HG03571 (cell line): ENCODE results near the gene CDK13.
"Not testable (repeated sequence)": the region's sequence is repeated elsewhere in the genome, so short reads cannot be mapped to it uniquely, and the experiment has no call there.

Experiments used
- ATAC-seq: cut with Tn5 transposase; IDR thresholded peaks from one replicate; pipeline ENCODE4 v1.9.1; 2021; ENCODE audit not compliant: unreplicated experiment

CDK13 gene

GRCh38 chr7:40145596-40146130 is 195.6 kb downstream of the CDK13 start:
- ATAC-seq: not testable (repeated sequence)

DNA sequence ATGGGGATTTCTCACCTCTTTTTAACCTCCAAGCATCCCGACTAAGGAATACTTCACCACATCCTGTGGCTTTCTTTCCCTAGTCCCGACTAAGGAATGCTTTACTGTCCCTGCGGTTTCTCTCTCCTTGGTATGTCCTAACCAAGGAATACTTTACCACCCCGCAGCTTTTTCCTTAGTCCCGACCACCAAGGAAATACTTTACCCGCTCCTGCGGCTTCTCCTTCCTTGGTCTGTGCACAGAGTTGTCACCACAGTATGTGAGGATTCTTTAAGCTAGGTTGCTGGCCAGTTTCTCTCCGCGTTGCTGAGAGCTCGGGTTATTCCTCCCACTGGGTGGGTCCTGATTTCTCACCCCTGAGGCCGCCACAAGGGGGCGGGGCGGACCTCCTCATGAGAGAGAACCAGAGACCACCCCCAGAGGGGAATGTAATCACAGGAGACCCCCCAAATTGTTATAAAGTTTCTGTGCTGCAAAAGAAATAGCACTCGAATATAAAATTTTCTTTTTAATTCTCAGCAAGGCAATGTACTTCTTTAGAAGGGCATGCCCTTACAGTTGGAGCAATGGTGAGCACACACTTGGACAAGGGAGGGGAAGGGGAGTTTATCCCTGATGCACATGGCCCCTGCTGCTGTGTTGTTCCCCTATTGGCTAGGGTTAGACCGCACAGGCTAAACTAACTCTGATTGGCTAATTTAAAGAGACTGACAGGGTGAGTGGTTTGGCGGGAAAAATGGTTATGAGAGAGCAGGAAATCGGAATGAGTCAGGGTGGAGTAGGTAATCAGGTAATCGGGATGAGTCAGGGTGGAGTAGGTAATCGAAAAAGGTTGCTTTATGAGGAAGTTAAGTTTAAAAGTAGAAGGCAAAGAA is 197.6 kb downstream of the CDK13 start:
- no peak for ATAC-seq

- ATAC-seq: not testable (repeated sequence)
Measured at GRCh38 chr7:40148247-40148580, 198.2 kb downstream of the CDK13 start.

GRCh38 chr7:40148671-40149070 is 198.6 kb downstream of the CDK13 start:
- ATAC-seq: no peak
